K562 (cell line): Measurements from ENCODE around the gene TMC5. TPM values are rescaled to one million over a fixed set of nuclear protein-coding genes. Genes with fewer than 3 reads are reported as not detected.

Source experiments
- ATAC-seq: fragments of 200-7000 bp; cut with Tn5 transposase; 3 replicates; pipeline ENCODE4 v1.9.1; 2020; ENCODE audit warnings: moderate library complexity
- BruUV-seq: library from RNA; stranded (reverse); fragments of 400-500 nt; replicated peaks from 2 replicates; lab custom pipeline; 2021; lab: Mats Ljungman, UMichigan
- CTCF ChIA-PET: fragments of 300-600 bp; formaldehyde crosslinking; extraction: SDS; loops from one replicate; lab custom pipeline; 2021; ENCODE audit warnings: low intra/inter-chr PET ratio; lab: Yijun Ruan, JAX
- POLR2A ChIA-PET: fragments of 300-600, 350-650 bp; sonication (Branson Sonifier 250); formaldehyde crosslinking; extraction: SDS; loops from one replicate; lab custom pipeline; 2021; ENCODE audit warnings: antibody characterized with exemption, inconsistent platforms; lab: Yijun Ruan, JAX
- DNase-seq, 4 experiments: peaks; one replicate each; pipeline versions ENCODE4 v3.0.0 to v3.0.0-alpha.2; 2011 to 2018; ENCODE audit warnings: low spot score in 3 of 4, mixed read lengths in 3 of 4; ENCODE audit errors: extremely low read depth in 1 of 4
- FAIRE-seq: peaks from 2 replicates; lab custom pipeline; 2011; peaks lifted over from hg19 to GRCh38; lab: Jason Lieb, UNC
- H2AFZ ChIP-seq: 2 replicates; pipeline ENCODE4 v1.6.0; 2011; ENCODE audit warnings: low read depth, low read length, control low read depth, inconsistent platforms
- H3K27ac ChIP-seq: fragments of 200-600 bp; 3 replicates; pipeline ENCODE4 v1.8.0; 2011; ENCODE audit warnings: low read depth, mild to moderate bottlenecking, control low read depth, inconsistent platforms, low read length, moderate library complexity, mixed read lengths; ENCODE audit errors: extremely low read depth
- H3K27me3 ChIP-seq, 2 experiments: fragments of 300-600 bp in 1 of 2; 2 replicates in 1 of 2; 3 replicates in 1 of 2; pipeline versions ENCODE4 v1.6.0 to v1.8.0; 2011; ENCODE audit warnings: inconsistent platforms in 2 of 2, low read length in 2 of 2, mild to moderate bottlenecking in 1 of 2, mixed read lengths in 1 of 2, moderate library complexity in 1 of 2; ENCODE audit not compliant: control insufficient read depth in 2 of 2, insufficient read depth in 2 of 2
- H3K36me3 ChIP-seq: fragments of 300-600 bp; 3 replicates; pipeline ENCODE4 v1.8.0; 2011; ENCODE audit warnings: mild to moderate bottlenecking, low read length, inconsistent platforms; ENCODE audit not compliant: control insufficient read depth, insufficient read depth
- H3K4me1 ChIP-seq, 2 experiments: fragments of 200-600 bp in 1 of 2; replicated peaks in 1 of 2; 2 replicates in 1 of 2; 3 replicates in 1 of 2; pipeline versions ENCODE4 v1.5.1 to v1.8.0; 2011; ENCODE audit warnings: inconsistent platforms in 2 of 2, low read length in 2 of 2, mild to moderate bottlenecking in 1 of 2, mixed read lengths in 1 of 2, moderate library complexity in 1 of 2; ENCODE audit not compliant: control insufficient read depth in 2 of 2, insufficient read depth in 2 of 2
- H3K4me2 ChIP-seq: 2 replicates; pipeline ENCODE4 v1.6.1; 2011; ENCODE audit warnings: low read length, control low read depth, inconsistent platforms, mixed read lengths; ENCODE audit not compliant: insufficient read depth
- H3K4me3 ChIP-seq: fragments of 200-600 bp; sonication (generic), shearing (Covaris generic); 2 replicates; pipeline ENCODE4 v1.5.1; 2016; ENCODE audit warnings: control low read depth, inconsistent platforms
- H3K79me2 ChIP-seq: fragments of 200-600 bp; 3 replicates; pipeline ENCODE4 v1.8.0; 2011; ENCODE audit warnings: low read length, inconsistent platforms; ENCODE audit not compliant: control insufficient read depth, insufficient read depth
- H3K9ac ChIP-seq, 2 experiments: 2 replicates each; pipeline versions ENCODE4 v1.6.0 to v1.6.1; 2011; ENCODE audit warnings: low read depth in 2 of 2, low read length in 2 of 2, control low read depth in 1 of 2, inconsistent platforms in 1 of 2, mild to moderate bottlenecking in 1 of 2, mixed read lengths in 1 of 2; ENCODE audit not compliant: insufficient read depth in 1 of 2
- H3K9me1 ChIP-seq: one replicate; pipeline ENCODE4 v1.6.0; 2011; ENCODE audit warnings: inconsistent platforms, mild to moderate bottlenecking, low read length, moderate library complexity; ENCODE audit not compliant: control insufficient read depth, insufficient read depth
- H3K9me3 ChIP-seq: replicated peaks from 2 replicates; pipeline ENCODE4 v1.5.1; 2011; ENCODE audit warnings: low read depth, low read length, inconsistent platforms; ENCODE audit not compliant: control insufficient read depth, insufficient read depth
- H4K20me1 ChIP-seq: replicated peaks from 2 replicates; pipeline ENCODE4 v1.6.1; 2011; ENCODE audit warnings: low read length, inconsistent platforms, mixed read lengths; ENCODE audit not compliant: control insufficient read depth, insufficient read depth
- ATF4 ChIP-seq: fragments of 450-650 bp; formaldehyde crosslinking; IDR thresholded peaks from 2 replicates; pipeline ENCODE4 v1.4.0; 2022; ENCODE audit warnings: mild to moderate bottlenecking, moderate library complexity
- CEBPB ChIP-seq: fragments of 450-650 bp; IDR thresholded peaks from 2 replicates; pipeline ENCODE4 v1.6.1; 2016; ENCODE audit warnings: missing genetic modification characterization, missing compliant biosample characterization
- CREM ChIP-seq: IDR thresholded peaks from 2 replicates; pipeline ENCODE4 v1.6.1; 2014; ENCODE audit warnings: antibody characterized with exemption, low read depth
- EP400 ChIP-seq: fragments of 450-650 bp; IDR thresholded peaks from 2 replicates; pipeline ENCODE4 v1.6.1; 2017; ENCODE audit warnings: antibody characterized with exemption, mild to moderate bottlenecking, moderate library complexity
- HDAC2 ChIP-seq: fragments of 450-650 bp; IDR thresholded peaks from 2 replicates; pipeline ENCODE4 v1.6.1; 2016; ENCODE audit warnings: mild to moderate bottlenecking
- LARP7 ChIP-seq: fragments of 450-650 bp; IDR thresholded peaks from 2 replicates; pipeline ENCODE4 v1.6.1; 2016
- PHTF2 ChIP-seq: fragments of 250-450 bp; sonication (Bioruptor Pico); IDR thresholded peaks from 2 replicates; pipeline ENCODE4 v1.5.0; 2021; ENCODE audit warnings: mild to moderate bottlenecking
- POLR3G ChIP-seq: IDR thresholded peaks from 2 replicates; pipeline ENCODE4 v1.6.1; 2011; ENCODE audit not compliant: insufficient read length, insufficient replicate concordance; ENCODE audit errors: extremely low read depth
- XRCC4 ChIP-seq: IDR thresholded peaks from one replicate; pipeline ENCODE4 v1.6.1; 2011; ENCODE audit not compliant: insufficient read depth, insufficient read length; ENCODE audit errors: extremely low read depth
- ZNF384 ChIP-seq: IDR thresholded peaks from 2 replicates; pipeline ENCODE4 v1.6.1; 2012; ENCODE audit warnings: low read depth, low read length, improper control_type of control experiment
- WGBS: fragments of 100-300 bp; shearing (Covaris generic); methylation state at CpG from one replicate; pipeline ENCODE4 v1.1.6; 2016; ENCODE audit warnings: low coverage, mixed read lengths; ENCODE audit not compliant: insufficient coverage; ENCODE audit errors: missing lambda C conversion rate; 5-methylcytosine and 5-hydroxymethylcytosine counted together
- in situ Hi-C: fragments of 300-500 bp; cut with MboI; formaldehyde crosslinking; loops from 4 replicates; pipeline ENCODE4 v1.15.0; 2018; ENCODE audit warnings: inconsistent platforms, mixed read lengths
- intact Hi-C: fragments of 100-400 bp; cut with micrococcal nuclease; formaldehyde crosslinking; loops from 2 replicates; pipeline ENCODE4 v1.14.2; 2022
- polyA plus RNA-seq, 8 experiments: library from polyadenylated mRNA; depleted of rRNA in 4 of 8; stranded (reverse) in 5 of 8; unstranded in 3 of 8; fragments of >200 nt; fragmentation: Nextera tagmentation in 2 of 8; fragmentation: Illumina TruSeq in 1 of 8; extraction: Ambion mirVana in 2 of 8; extraction: Trizol in 1 of 8; gene quantifications; 2 replicates each; pipeline versions ENCODE4 v1.2.1 to v1.2.3, GENCODE V29; 2011 to 2014; ENCODE audit warnings: inconsistent platforms in 1 of 8, missing spikeins in 1 of 8
- total RNA-seq, 7 experiments: library from RNA; depleted of rRNA in 6 of 7; stranded (reverse); fragments of >200 nt in 6 of 7; fragmentation: Illumina TruSeq in 2 of 7; extraction: Trizol in 2 of 7; gene quantifications; 2 replicates each; pipeline versions ENCODE4 v1.2.1 to v1.2.3, GENCODE V29; 2011 to 2021; ENCODE audit warnings: low replicate concordance in 1 of 7

TMC5 gene
- total and polyA plus RNA-seq, 9 of the 15 experiments (the other 6 are each of a cell fraction or from before 2014, with no cell fraction given), result 0.83 to 2.6 (median 1.6) TPM

GRCh38 chr16:19525385-19525723, 107.7 kb downstream of the TMC5 start (continued):
- TF ChIP-seq PHTF2 (CRISPR knock-in tag) (no peak), CEBPB (peak; percentile 57), HDAC2 (0 out of 2 replicates have a peak, but pooled peaks have one; percentile 3), ATF4 (CRISPR knock-in tag) (no peak), POLR3G (no peak), LARP7 (no peak), XRCC4 (no peak)
- TF ChIP-seq, all 486 proteins: peak for 3

GRCh38 chr16:19527161-19527560, 109.5 kb downstream of the TMC5 start:
- ATAC-seq, result no peak
- Histone ChIP-seq H3K4me3 (no peak overlapping the region), H3K36me3 (peaks cover 37% of the 10 kb centered on the region), H4K20me1 (no peaks in the 10 kb centered on the region), H3K4me2 (no peak overlapping the region), H3K27me3 (no peaks in the 10 kb centered on the region), H3K27ac (no peak overlapping the region), H3K9me3 (no peaks in the 10 kb centered on the region), H3K9ac (no peak overlapping the region), H3K79me2 (peaks cover 32% of the 10 kb centered on the region), H3K4me1 (peaks cover 14 to 20% of the 10 kb centered on the region in 2 experiments; a peak in 4 of 5 replicates), H2AFZ (no peak overlapping the region), H3K9me1 (no peaks in the 10 kb centered on the region)
- no TSS peak for BruUV-seq
- FAIRE-seq, result no peak
- no peak for DNase-seq
- WGBS, result 100% methylated on average over 1 of the region's 1 CpG
- TF ChIP-seq EP400 (no peak), CREM (no peak), ZNF384 (peak; percentile 60)
- CTCF ChIA-PET, result no interaction called here
- intact Hi-C loops (loop anchor here (10.0 kb wide), 1 partner anchor 132 kb away; no protein-coding TSS in a partner anchor), in situ Hi-C loops (no loop called here)
- POLR2A ChIA-PET, result interaction anchor here (1.4 kb wide), 1 partner anchor 33 kb away, joined by 3 read pairs; no protein-coding TSS in a partner anchor
